ENCODE measurements around the gene NEK2. TPM values are rescaled to one million over a fixed set of nuclear protein-coding genes. Genes with fewer than 3 reads are reported as not detected.

Gene NEK2
- total and polyA plus RNA-seq, 2 experiments from 2014 or later = 5.3 to 7.1 TPM

DNA sequence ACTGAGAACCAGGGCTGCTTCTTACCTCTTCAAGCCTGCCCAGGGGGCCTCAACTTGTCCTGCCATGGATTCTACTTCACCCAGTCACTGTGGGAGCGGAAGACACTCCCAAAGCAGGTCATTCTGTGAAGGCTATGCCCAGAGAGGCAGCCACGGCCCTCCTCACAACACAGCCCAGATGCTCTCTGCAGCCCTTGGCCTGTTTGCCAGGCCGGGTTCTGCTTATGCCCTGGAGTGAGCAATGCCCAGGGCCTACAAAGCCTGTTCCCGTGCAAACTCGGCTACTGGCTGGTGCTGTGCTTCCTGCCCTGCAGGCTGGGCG is 62.7 kb downstream of the NEK2 start:
- TF ChIP-seq, protein P1, sequence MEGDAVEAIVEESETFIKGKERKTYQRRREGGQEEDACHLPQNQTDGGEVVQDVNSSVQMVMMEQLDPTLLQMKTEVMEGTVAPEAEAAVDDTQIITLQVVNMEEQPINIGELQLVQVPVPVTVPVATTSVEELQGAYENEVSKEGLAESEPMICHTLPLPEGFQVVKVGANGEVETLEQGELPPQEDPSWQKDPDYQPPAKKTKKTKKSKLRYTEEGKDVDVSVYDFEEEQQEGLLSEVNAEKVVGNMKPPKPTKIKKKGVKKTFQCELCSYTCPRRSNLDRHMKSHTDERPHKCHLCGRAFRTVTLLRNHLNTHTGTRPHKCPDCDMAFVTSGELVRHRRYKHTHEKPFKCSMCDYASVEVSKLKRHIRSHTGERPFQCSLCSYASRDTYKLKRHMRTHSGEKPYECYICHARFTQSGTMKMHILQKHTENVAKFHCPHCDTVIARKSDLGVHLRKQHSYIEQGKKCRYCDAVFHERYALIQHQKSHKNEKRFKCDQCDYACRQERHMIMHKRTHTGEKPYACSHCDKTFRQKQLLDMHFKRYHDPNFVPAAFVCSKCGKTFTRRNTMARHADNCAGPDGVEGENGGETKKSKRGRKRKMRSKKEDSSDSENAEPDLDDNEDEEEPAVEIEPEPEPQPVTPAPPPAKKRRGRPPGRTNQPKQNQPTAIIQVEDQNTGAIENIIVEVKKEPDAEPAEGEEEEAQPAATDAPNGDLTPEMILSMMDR (IDR thresholded peaks at IDR 0.05; ENCODE audit: poor library complexity) = no peak
- TF ChIP-seq EZH2 (IDR thresholded peaks at IDR 0.05; ENCODE audit: borderline replicate concordance) = no peak
- no peak for TF ChIP-seq EZH2phosphoT487 (IDR thresholded peaks at IDR 0.05; ENCODE audit: low read depth, severe bottlenecking, unreplicated experiment)
- peaks cover 6% of the 10 kb centered on the region for H3K4me1 ChIP-seq (ENCODE audit: insufficient read depth)
- no peak for DNase-seq (ENCODE audit: low spot score)
- 95% methylated on average over 6 of the region's 6 CpGs for WGBS (ENCODE audit: low lambda C conversion rate, missing lambda C conversion rate)
- H3K9me2 ChIP-seq (replicated peaks; ENCODE audit: insufficient read depth) = no peaks in the 10 kb centered on the region
- no peak overlapping the region for H3K4me3 ChIP-seq
- peak overlapping the region; percentile 78 for H3K27ac ChIP-seq
- H2AFZ ChIP-seq = no peak overlapping the region
- no peaks in the 10 kb centered on the region for H4K20me1 ChIP-seq (ENCODE audit: insufficient read depth, poor library complexity, severe bottlenecking)
- H3K9me3 ChIP-seq (ENCODE audit: low read depth) = no peaks in the 10 kb centered on the region
- H3K4me2 ChIP-seq = no peak overlapping the region
- no peaks in the 10 kb centered on the region for H3K79me2 ChIP-seq
- no peaks in the 10 kb centered on the region for H3K27me3 ChIP-seq
- no peaks in the 10 kb centered on the region for H3K36me3 ChIP-seq (replicated peaks; ENCODE audit: insufficient read depth, low read depth)

Other genes with a start within 250 kb of the NEK2 start
- gene RD3, start 183.5 kb downstream of the NEK2 start, total RNA-seq = not detected in 2 replicates
- not detected in 2 replicates for gene RD3, start 183.5 kb downstream of the NEK2 start, polyA plus RNA-seq
- gene SLC30A1, start 96.5 kb downstream of the NEK2 start, total RNA-seq = 84.7 and 87.2 TPM in 2 replicates
- gene SLC30A1, start 96.5 kb downstream of the NEK2 start, polyA plus RNA-seq = 23.1 and 31.3 TPM in 2 replicates
- 73.7 and 92.1 TPM in 2 replicates for gene LPGAT1, start 155.1 kb upstream of the NEK2 start, total RNA-seq
- gene LPGAT1, start 155.1 kb upstream of the NEK2 start, polyA plus RNA-seq = 25.3 and 36.4 TPM in 2 replicates